NCI-H128 (cell line): ENCODE results near the gene DCAF4.
"Not testable (repeated sequence)": the region's sequence is repeated elsewhere in the genome, so short reads cannot be mapped to it uniquely, and the experiment has no call there.

Source experiments
- DNase-seq: peaks from one replicate; lab custom pipeline; 2025; ENCODE audit not compliant: unreplicated experiment; lab: John Stamatoyannopoulos, UW

Gene DCAF4

GRCh38 chr14:72929316-72930080 lies 3.2 kb downstream of the DCAF4 start:
- DNase-seq, result no peak

- no peak for DNase-seq
These were observed 6.6 kb downstream of the DCAF4 start for GRCh38 chr14:72932893-72933292.

- DNase-seq, result no peak
These were observed 13.4 kb downstream of the DCAF4 start for GRCh38 chr14:72939630-72940029.

GRCh38 chr14:72941286-72941985 lies 15.2 kb downstream of the DCAF4 start:
- no peak for DNase-seq

GRCh38 chr14:72942934-72943333 lies 16.7 kb downstream of the DCAF4 start:
- no peak for DNase-seq

- DNase-seq, result no peak
These were observed 17.7 kb downstream of the DCAF4 start for GRCh38 chr14:72943876-72944430.

- DNase-seq, result no peak
These were observed 19.2 kb downstream of the DCAF4 start for GRCh38 chr14:72945356-72946027.

- no peak for DNase-seq
These were observed 20.2 kb downstream of the DCAF4 start for GRCh38 chr14:72946491-72946890.

- DNase-seq, result no peak
These were observed 21.3 kb downstream of the DCAF4 start for GRCh38 chr14:72947366-72948160.

GRCh38 chr14:72948481-72949138 lies 22.3 kb downstream of the DCAF4 start:
- no peak for DNase-seq

- no peak for DNase-seq
These were observed 25.9 kb downstream of the DCAF4 start for GRCh38 chr14:72952171-72952570.

- DNase-seq, result not testable (repeated sequence)
These were observed 30.5 kb downstream of the DCAF4 start for GRCh38 chr14:72956741-72957140.

- DNase-seq, result no peak
These were observed 30.9 kb downstream of the DCAF4 start for GRCh38 chr14:72957213-72957612.

GRCh38 chr14:72958548-72958947 lies 32.3 kb downstream of the DCAF4 start:
- no peak for DNase-seq

- DNase-seq, result not testable (repeated sequence)
These were observed 34.8 kb downstream of the DCAF4 start for GRCh38 chr14:72961016-72961415.

GRCh38 chr14:72961579-72962335 lies 35.5 kb downstream of the DCAF4 start:
- no peak for DNase-seq

GRCh38 chr14:72962336-72962754 lies 36.1 kb downstream of the DCAF4 start:
- not testable (repeated sequence) for DNase-seq

- DNase-seq, result no peak
These were observed 36.6 kb downstream of the DCAF4 start for GRCh38 chr14:72962829-72963312.

GRCh38 chr14:72965249-72965648 lies 39.0 kb downstream of the DCAF4 start:
- no peak for DNase-seq
